Neural cell (in vitro differentiated cells): ENCODE data around the gene GDPD5. TPM values are rescaled to one million over a fixed set of nuclear protein-coding genes. Genes with fewer than 3 reads are reported as not detected.

Source experiments
- H2AFZ ChIP-seq: fragments of 200-600, 300-800 bp; sonication (generic), shearing (Covaris generic); 2 replicates; pipeline ENCODE4 v1.6.0; 2014; ENCODE audit warnings: low read depth, mild to moderate bottlenecking, antibody characterized with exemption, low read length, moderate library complexity
- H3F3A ChIP-seq: fragments of 200-600 bp; shearing (Covaris generic); 2 replicates; pipeline ENCODE4 v1.6.1; 2016; ENCODE audit warnings: mild to moderate bottlenecking, moderate library complexity, mixed read lengths, antibody characterized with exemption, low read length; ENCODE audit not compliant: insufficient read depth, poor library complexity, severe bottlenecking
- H3K27ac ChIP-seq: fragments of 200-600, 300-800 bp; sonication (generic), shearing (Covaris generic); 2 replicates; pipeline ENCODE4 v1.5.1; 2014; ENCODE audit warnings: mild to moderate bottlenecking, low read length, moderate library complexity
- H3K27me3 ChIP-seq: fragments of 300-800, 200-600 bp; sonication (generic), shearing (Covaris generic); 2 replicates; pipeline ENCODE4 v1.6.0; 2014; ENCODE audit warnings: mild to moderate bottlenecking, low read depth, low read length, moderate library complexity; ENCODE audit not compliant: insufficient read depth
- H3K36me3 ChIP-seq: fragments of 300-800, 200-600 bp; sonication (generic), shearing (Covaris generic); 2 replicates; pipeline ENCODE4 v1.5.1; 2014; ENCODE audit warnings: mild to moderate bottlenecking, antibody characterized with exemption, low read length, moderate library complexity; ENCODE audit not compliant: insufficient read depth
- H3K4me2 ChIP-seq: fragments of 300-800, 200-600 bp; sonication (generic), shearing (Covaris generic); 2 replicates; pipeline ENCODE4 v1.6.0; 2014; ENCODE audit warnings: mild to moderate bottlenecking, low read length
- H3K4me3 ChIP-seq: fragments of 300-800, 200-600 bp; sonication (generic), shearing (Covaris generic); 2 replicates; pipeline ENCODE4 v1.5.1; 2014; ENCODE audit warnings: mild to moderate bottlenecking, low read length, moderate library complexity
- H3K79me2 ChIP-seq: fragments of 200-600 bp; shearing (Covaris generic); replicated peaks from 2 replicates; pipeline ENCODE4 v1.6.0; 2014; ENCODE audit warnings: mild to moderate bottlenecking, low read length, moderate library complexity; ENCODE audit not compliant: insufficient read depth
- H3K9ac ChIP-seq: fragments of 300-800, 200-600 bp; sonication (generic), shearing (Covaris generic); 2 replicates; pipeline ENCODE4 v1.6.1; 2016; ENCODE audit warnings: mild to moderate bottlenecking, low read length, mixed read lengths
- H3K9me2 ChIP-seq: fragments of 200-600 bp; shearing (Covaris generic); 2 replicates; pipeline ENCODE4 v1.6.1; 2016; ENCODE audit warnings: mild to moderate bottlenecking, low read length, mixed read lengths; ENCODE audit not compliant: insufficient read depth
- H3K9me3 ChIP-seq: fragments of 200-600, 300-800 bp; sonication (generic), shearing (Covaris generic); 2 replicates; pipeline ENCODE4 v1.6.1; 2016; ENCODE audit warnings: mild to moderate bottlenecking, mixed run types, low read length, moderate library complexity, mixed read lengths
- H4K20me1 ChIP-seq: fragments of 200-600 bp; shearing (Covaris generic); 2 replicates; pipeline ENCODE4 v1.6.1; 2016; ENCODE audit warnings: mild to moderate bottlenecking, mixed run types; ENCODE audit not compliant: insufficient read depth
- CTCF ChIP-seq: fragments of 450-650 bp; IDR thresholded peaks from 2 replicates; pipeline ENCODE4 v1.5.1; 2014; ENCODE audit warnings: antibody characterized with exemption, mild to moderate bottlenecking, moderate library complexity; ENCODE audit not compliant: poor library complexity, severe bottlenecking
- EP300 ChIP-seq: fragments of 450-650 bp; conservative IDR thresholded peaks from 2 replicates; pipeline ENCODE4 v1.6.1; 2014; ENCODE audit warnings: antibody characterized with exemption, mild to moderate bottlenecking, moderate library complexity; ENCODE audit not compliant: poor library complexity, severe bottlenecking
- EZH2 ChIP-seq: fragments of 200-600, 300-800 bp; shearing (Covaris generic), sonication (generic); IDR thresholded peaks from 2 replicates; pipeline ENCODE4 v1.6.1; 2014; ENCODE audit warnings: antibody characterized with exemption, low read length, borderline replicate concordance, mild to moderate bottlenecking; ENCODE audit not compliant: insufficient read depth, poor library complexity, severe bottlenecking
- MXI1 ChIP-seq: fragments of 450-650 bp; conservative IDR thresholded peaks from 2 replicates; pipeline ENCODE4 v1.6.1; 2014; ENCODE audit warnings: antibody characterized with exemption, mild to moderate bottlenecking; ENCODE audit not compliant: poor library complexity, severe bottlenecking
- POLR2AphosphoS5 ChIP-seq: IDR thresholded peaks from 2 replicates; pipeline ENCODE4 v1.6.1; 2012
- RAD21 ChIP-seq: fragments of 450-650 bp; conservative IDR thresholded peaks from 2 replicates; pipeline ENCODE4 v1.6.1; 2014; ENCODE audit warnings: antibody characterized with exemption, mild to moderate bottlenecking, moderate library complexity
- SMC3 ChIP-seq: fragments of 450-650 bp; conservative IDR thresholded peaks from 2 replicates; pipeline ENCODE4 v1.6.1; 2014; ENCODE audit warnings: antibody characterized with exemption, mild to moderate bottlenecking, moderate library complexity; ENCODE audit not compliant: poor library complexity
- TAF1 ChIP-seq: IDR thresholded peaks from 2 replicates; pipeline ENCODE4 v1.6.1; 2012; ENCODE audit warnings: low read depth
- polyA plus RNA-seq: library from polyadenylated mRNA; depleted of rRNA; stranded (reverse); fragments of >200 nt; gene quantifications from 2 replicates; pipeline ENCODE4 v1.2.3, GENCODE V29; 2014
- TF ChIP-seq, protein P1 (sequence below): IDR thresholded peaks from 2 replicates; pipeline ENCODE4 v1.6.1; 2012; ENCODE audit warnings: borderline replicate concordance

GDPD5 gene
- polyA plus RNA-seq, 1 donor from 2014 or later = 19.2 TPM

GRCh38 chr11:75497788-75498409 lies 27.8 kb downstream of the GDPD5 start:
- Histone ChIP-seq H3K4me2 (no peak overlapping the region), H3K27ac (no peak overlapping the region), H3K79me2 (no peaks in the 10 kb centered on the region), H3K4me3 (no peak overlapping the region), H3K9me2 (no peaks in the 10 kb centered on the region), H3K36me3 (no peaks in the 10 kb centered on the region), H2AFZ (no peak overlapping the region), H3K9me3 (no peaks in the 10 kb centered on the region), H3F3A (no peaks in the 10 kb centered on the region), H3K27me3 (no peaks in the 10 kb centered on the region), H4K20me1 (no peaks in the 10 kb centered on the region), H3K9ac (no peak overlapping the region)
- TF ChIP-seq SMC3 = no peak
- TF ChIP-seq CTCF = no peak
- no peak for TF ChIP-seq TAF1
- TF ChIP-seq EZH2 = no peak
- no peak for TF ChIP-seq EP300
- no peak for TF ChIP-seq POLR2AphosphoS5

- H3K27me3 ChIP-seq = no peaks in the 10 kb centered on the region
- H4K20me1 ChIP-seq = no peaks in the 10 kb centered on the region
- H3K4me2 ChIP-seq = no peak overlapping the region
- no peaks in the 10 kb centered on the region for H3K9me2 ChIP-seq
- TF ChIP-seq POLR2AphosphoS5 (no peak), CTCF (no peak), EP300 (no peak), TAF1 (no peak), MXI1 (no peak), EZH2 (no peak), RAD21 (no peak), SMC3 (no peak)
- TF ChIP-seq, protein P1, sequence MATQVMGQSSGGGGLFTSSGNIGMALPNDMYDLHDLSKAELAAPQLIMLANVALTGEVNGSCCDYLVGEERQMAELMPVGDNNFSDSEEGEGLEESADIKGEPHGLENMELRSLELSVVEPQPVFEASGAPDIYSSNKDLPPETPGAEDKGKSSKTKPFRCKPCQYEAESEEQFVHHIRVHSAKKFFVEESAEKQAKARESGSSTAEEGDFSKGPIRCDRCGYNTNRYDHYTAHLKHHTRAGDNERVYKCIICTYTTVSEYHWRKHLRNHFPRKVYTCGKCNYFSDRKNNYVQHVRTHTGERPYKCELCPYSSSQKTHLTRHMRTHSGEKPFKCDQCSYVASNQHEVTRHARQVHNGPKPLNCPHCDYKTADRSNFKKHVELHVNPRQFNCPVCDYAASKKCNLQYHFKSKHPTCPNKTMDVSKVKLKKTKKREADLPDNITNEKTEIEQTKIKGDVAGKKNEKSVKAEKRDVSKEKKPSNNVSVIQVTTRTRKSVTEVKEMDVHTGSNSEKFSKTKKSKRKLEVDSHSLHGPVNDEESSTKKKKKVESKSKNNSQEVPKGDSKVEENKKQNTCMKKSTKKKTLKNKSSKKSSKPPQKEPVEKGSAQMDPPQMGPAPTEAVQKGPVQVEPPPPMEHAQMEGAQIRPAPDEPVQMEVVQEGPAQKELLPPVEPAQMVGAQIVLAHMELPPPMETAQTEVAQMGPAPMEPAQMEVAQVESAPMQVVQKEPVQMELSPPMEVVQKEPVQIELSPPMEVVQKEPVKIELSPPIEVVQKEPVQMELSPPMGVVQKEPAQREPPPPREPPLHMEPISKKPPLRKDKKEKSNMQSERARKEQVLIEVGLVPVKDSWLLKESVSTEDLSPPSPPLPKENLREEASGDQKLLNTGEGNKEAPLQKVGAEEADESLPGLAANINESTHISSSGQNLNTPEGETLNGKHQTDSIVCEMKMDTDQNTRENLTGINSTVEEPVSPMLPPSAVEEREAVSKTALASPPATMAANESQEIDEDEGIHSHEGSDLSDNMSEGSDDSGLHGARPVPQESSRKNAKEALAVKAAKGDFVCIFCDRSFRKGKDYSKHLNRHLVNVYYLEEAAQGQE = no peak
- H3K79me2 ChIP-seq = no peaks in the 10 kb centered on the region
- H3K36me3 ChIP-seq = no peaks in the 10 kb centered on the region
- H3K27ac ChIP-seq = no peak overlapping the region
- H3K9me3 ChIP-seq = no peaks in the 10 kb centered on the region
- H2AFZ ChIP-seq = no peak overlapping the region
- no peak overlapping the region for H3K9ac ChIP-seq
- H3K4me3 ChIP-seq = no peak overlapping the region
- no peaks in the 10 kb centered on the region for H3F3A ChIP-seq
Measured at GRCh38 chr11:75496305-75496752, 29.4 kb downstream of the GDPD5 start.
